Measurements from ENCODE around the gene MOV10L1.

DNA sequence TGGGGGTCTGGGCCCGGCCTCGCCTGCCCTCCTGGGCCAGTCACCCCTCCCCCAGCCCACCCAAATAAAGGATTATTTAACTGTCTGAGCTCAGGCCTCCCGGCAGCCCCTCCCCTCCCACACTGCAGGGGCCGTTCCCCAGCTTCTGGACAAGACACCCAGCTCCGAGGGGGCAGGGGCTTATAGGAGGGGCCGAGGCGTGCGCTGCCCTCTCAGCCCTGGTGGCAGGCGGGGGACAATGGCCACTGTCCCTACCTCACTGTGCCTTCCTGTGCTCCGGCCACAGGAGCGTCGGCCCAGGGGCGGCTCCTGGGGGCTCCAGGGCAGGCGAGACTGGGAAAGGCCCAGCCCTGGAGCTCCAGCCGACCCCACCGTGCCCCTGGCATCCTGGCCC lies 108.8 kb downstream of the MOV10L1 start:
- TF ChIP-seq, protein P1, sequence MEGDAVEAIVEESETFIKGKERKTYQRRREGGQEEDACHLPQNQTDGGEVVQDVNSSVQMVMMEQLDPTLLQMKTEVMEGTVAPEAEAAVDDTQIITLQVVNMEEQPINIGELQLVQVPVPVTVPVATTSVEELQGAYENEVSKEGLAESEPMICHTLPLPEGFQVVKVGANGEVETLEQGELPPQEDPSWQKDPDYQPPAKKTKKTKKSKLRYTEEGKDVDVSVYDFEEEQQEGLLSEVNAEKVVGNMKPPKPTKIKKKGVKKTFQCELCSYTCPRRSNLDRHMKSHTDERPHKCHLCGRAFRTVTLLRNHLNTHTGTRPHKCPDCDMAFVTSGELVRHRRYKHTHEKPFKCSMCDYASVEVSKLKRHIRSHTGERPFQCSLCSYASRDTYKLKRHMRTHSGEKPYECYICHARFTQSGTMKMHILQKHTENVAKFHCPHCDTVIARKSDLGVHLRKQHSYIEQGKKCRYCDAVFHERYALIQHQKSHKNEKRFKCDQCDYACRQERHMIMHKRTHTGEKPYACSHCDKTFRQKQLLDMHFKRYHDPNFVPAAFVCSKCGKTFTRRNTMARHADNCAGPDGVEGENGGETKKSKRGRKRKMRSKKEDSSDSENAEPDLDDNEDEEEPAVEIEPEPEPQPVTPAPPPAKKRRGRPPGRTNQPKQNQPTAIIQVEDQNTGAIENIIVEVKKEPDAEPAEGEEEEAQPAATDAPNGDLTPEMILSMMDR (IDR thresholded peaks at IDR 0.05): no peak
- TF ChIP-seq POLR2A (IDR thresholded peaks at IDR 0.05): no peak

All from suprapubic skin (tissue), 3 donors.